SK-N-SH (cell line): ENCODE results near the gene CUL1. TPM values are rescaled to one million over a fixed set of nuclear protein-coding genes. Genes with fewer than 3 reads are reported as not detected.

Experiments
- CTCF ChIA-PET: fragments of 300-600, 350-600 bp; formaldehyde crosslinking; extraction: SDS; loops from one replicate; lab custom pipeline; 2021; lab: Yijun Ruan, JAX
- POLR2A ChIA-PET: fragments of 350-600 bp; sonication (Branson Sonifier 250); formaldehyde crosslinking; extraction: SDS; loops from one replicate; lab custom pipeline; 2020; ENCODE audit warnings: antibody characterized with exemption, inconsistent platforms; lab: Yijun Ruan, JAX
- DNase-seq: peaks from one replicate; pipeline ENCODE4 v3.0.0; 2012
- H2AFZ ChIP-seq: fragments of 200-600 bp; sonication (generic); 2 replicates; pipeline ENCODE4 v1.8.1; 2016; ENCODE audit warnings: antibody characterized with exemption, mild to moderate bottlenecking, low read depth
- H3F3A ChIP-seq: fragments of 200-600 bp; sonication (generic); replicated peaks from 2 replicates; pipeline ENCODE3; 2016; ENCODE audit warnings: antibody characterized with exemption, mild to moderate bottlenecking; ENCODE audit not compliant: insufficient read depth
- H3K27ac ChIP-seq, 2 experiments: fragments of 200-500 bp in 1 of 2; fragments of 200-600 bp in 1 of 2; sonication (Bioruptor generic) in 1 of 2; sonication (generic), shearing (Covaris generic) in 1 of 2; 2 replicates each; pipeline versions ENCODE4 v1.5.1 to v1.6.1; 2014 to 2016; ENCODE audit warnings: low read depth in 2 of 2, inconsistent platforms in 1 of 2, low read length in 1 of 2, mild to moderate bottlenecking in 1 of 2, mixed read lengths in 1 of 2
- H3K27me3 ChIP-seq: fragments of 200-600 bp; sonication (generic), shearing (Covaris generic); 2 replicates; pipeline ENCODE4 v1.6.1; 2016; ENCODE audit warnings: mixed run types; ENCODE audit not compliant: insufficient read depth
- H3K36me3 ChIP-seq, 2 experiments: fragments of 200-500 bp in 1 of 2; fragments of 200-600 bp in 1 of 2; sonication (Bioruptor generic) in 1 of 2; sonication (generic) in 1 of 2; replicated peaks in 1 of 2; 2 replicates each; pipeline versions ENCODE3 to v1.5.1; 2014 to 2016; ENCODE audit warnings: low read length in 1 of 2, mild to moderate bottlenecking in 1 of 2; ENCODE audit not compliant: insufficient read depth in 2 of 2, control insufficient read depth in 1 of 2
- H3K4me1 ChIP-seq, 2 experiments: fragments of 200-500 bp in 1 of 2; fragments of 200-600 bp in 1 of 2; sonication (Bioruptor generic) in 1 of 2; sonication (generic), shearing (Covaris generic) in 1 of 2; 2 replicates each; pipeline versions ENCODE4 v1.5.1 to v1.6.1; 2014 to 2016; ENCODE audit warnings: low read depth in 1 of 2, low read length in 1 of 2, mixed run types in 1 of 2; ENCODE audit not compliant: insufficient read depth in 2 of 2, control insufficient read depth in 1 of 2
- H3K4me2 ChIP-seq: fragments of 200-600 bp; sonication (generic), shearing (Covaris generic); 2 replicates; pipeline ENCODE4 v1.6.1; 2017; ENCODE audit warnings: mixed run types
- H3K4me3 ChIP-seq, 2 experiments: fragments of 200-500 bp in 1 of 2; fragments of 200-600 bp in 1 of 2; sonication (Bioruptor generic) in 1 of 2; sonication (generic), shearing (Covaris generic) in 1 of 2; 2 replicates each; pipeline versions ENCODE4 v1.5.1 to v1.8.1; 2014 to 2016; ENCODE audit warnings: low read depth in 2 of 2, inconsistent platforms in 1 of 2, low read length in 1 of 2, mild to moderate bottlenecking in 1 of 2, mixed read lengths in 1 of 2, moderate library complexity in 1 of 2
- H3K79me2 ChIP-seq: fragments of 200-600 bp; sonication (generic); 2 replicates; pipeline ENCODE4 v1.8.1; 2017; ENCODE audit warnings: mild to moderate bottlenecking; ENCODE audit not compliant: insufficient read depth
- H3K9ac ChIP-seq: fragments of 200-600 bp; sonication (generic); 2 replicates; pipeline ENCODE4 v1.6.1; 2017; ENCODE audit warnings: mixed run types
- H3K9me2 ChIP-seq: fragments of 200-600 bp; sonication (generic); 2 replicates; pipeline ENCODE4 v1.6.1; 2017; ENCODE audit warnings: mixed run types
- H3K9me3 ChIP-seq: fragments of 200-600 bp; sonication (generic); 2 replicates; pipeline ENCODE4 v1.6.1; 2017; ENCODE audit warnings: mixed run types, mild to moderate bottlenecking, moderate library complexity
- H4K20me1 ChIP-seq: fragments of 200-600 bp; sonication (generic); 2 replicates; pipeline ENCODE4 v1.6.1; 2017; ENCODE audit warnings: mild to moderate bottlenecking, mixed run types; ENCODE audit not compliant: insufficient read depth
- CHD2 ChIP-seq: fragments of 150-350 bp; IDR thresholded peaks from 2 replicates; pipeline ENCODE4 v1.6.1; 2018; ENCODE audit warnings: low read length; ENCODE audit not compliant: partially characterized antibody
- EP300 ChIP-seq, 2 experiments: IDR thresholded peaks; 2 replicates each; pipeline versions ENCODE4 v1.4.0 to v1.6.1; 2012; ENCODE audit warnings: borderline replicate concordance in 1 of 2, low read depth in 1 of 2, low read length in 1 of 2
- FOXJ3 ChIP-seq: sonication (generic); formaldehyde crosslinking; IDR thresholded peaks from 2 replicates; pipeline ENCODE4 v1.5.1; 2020; ENCODE audit warnings: mild to moderate bottlenecking, missing genetic modification reagents
- GABPA ChIP-seq: IDR thresholded peaks from 2 replicates; pipeline ENCODE4 v1.4.0; 2012; ENCODE audit warnings: low read depth, mild to moderate bottlenecking
- GATA2 ChIP-seq: sonication (generic); formaldehyde crosslinking; IDR thresholded peaks from 2 replicates; pipeline ENCODE4 v1.5.0; 2020; ENCODE audit warnings: mild to moderate bottlenecking, missing genetic modification reagents
- JUND ChIP-seq: IDR thresholded peaks from 2 replicates; pipeline ENCODE4 v1.4.0; 2012
- MAX ChIP-seq: IDR thresholded peaks from 2 replicates; pipeline ENCODE4 v1.4.0; 2012; ENCODE audit warnings: low read depth
- MEF2A ChIP-seq: IDR thresholded peaks from 2 replicates; pipeline ENCODE4 v1.4.0; 2012; ENCODE audit warnings: low read depth, borderline replicate concordance
- MXI1 ChIP-seq: IDR thresholded peaks from 2 replicates; pipeline ENCODE4 v1.6.1; 2012; ENCODE audit warnings: mild to moderate bottlenecking, low read depth, low read length, improper control_type of control experiment
- NFIC ChIP-seq: IDR thresholded peaks from 2 replicates; pipeline ENCODE4 v1.4.0; 2012; ENCODE audit warnings: borderline replicate concordance
- POLR2AphosphoS5 ChIP-seq: IDR thresholded peaks from 2 replicates; pipeline ENCODE4 v1.6.1; 2012; ENCODE audit warnings: low read depth, low read length
- REST ChIP-seq: IDR thresholded peaks from 2 replicates; pipeline ENCODE4 v1.6.1; 2012; ENCODE audit warnings: mild to moderate bottlenecking, low read depth, low read length, moderate library complexity
- RXRA ChIP-seq: IDR thresholded peaks from 2 replicates; pipeline ENCODE4 v1.4.0; 2012; ENCODE audit warnings: low read depth, mild to moderate bottlenecking, borderline replicate concordance
- SIN3A ChIP-seq: IDR thresholded peaks from 2 replicates; pipeline ENCODE4 v1.6.1; 2012; ENCODE audit warnings: low read depth, mild to moderate bottlenecking, low read length, moderate library complexity, borderline replicate concordance
- TEAD4 ChIP-seq: IDR thresholded peaks from 2 replicates; pipeline ENCODE4 v1.4.0; 2012; ENCODE audit warnings: mild to moderate bottlenecking, borderline replicate concordance; ENCODE audit not compliant: insufficient read depth
- USF2 ChIP-seq: fragments of 150-350 bp; IDR thresholded peaks from 2 replicates; pipeline ENCODE4 v1.6.1; 2017; ENCODE audit warnings: antibody characterized with exemption, low read length, low read depth, borderline replicate concordance
- YY1 ChIP-seq: IDR thresholded peaks from 2 replicates; pipeline ENCODE4 v1.4.0; 2012; ENCODE audit warnings: low read depth, mild to moderate bottlenecking
- ZBTB33 ChIP-seq: IDR thresholded peaks from 2 replicates; pipeline ENCODE4 v1.4.0; 2012; ENCODE audit warnings: low read depth, borderline replicate concordance
- WGBS: methylation state at CpG from one replicate; pipeline ENCODE4 v1.1.6; 2017; ENCODE audit warnings: low lambda C conversion rate; 5-methylcytosine and 5-hydroxymethylcytosine counted together
- polyA plus RNA-seq, 3 experiments: library from polyadenylated mRNA; depleted of rRNA; stranded (reverse); fragments of >200 nt; gene quantifications; 2 replicates each; pipeline ENCODE4 v1.2.3, GENCODE V29; 2012

The CUL1 gene
- polyA plus RNA-seq, 1 of the 3 experiments (the other 2 are of a cell fraction) = 45.2 TPM

- Histone ChIP-seq H3F3A (peaks cover 41% of the 10 kb centered on the region), H3K9me3 (no peaks in the 10 kb centered on the region), H3K27ac (no peak overlapping the region), H3K9ac (no peak overlapping the region), H3K4me2 (no peak overlapping the region), H3K9me2 (no peaks in the 10 kb centered on the region; the same call in 1 of the 2 replicates), H3K36me3 (peaks cover 68 to 78% of the 10 kb centered on the region in 2 experiments), H4K20me1 (peaks cover 7% of the 10 kb centered on the region; the same call in 1 of the 2 replicates), H3K4me1 (peaks cover 5 to 29% of the 10 kb centered on the region in 2 experiments; a peak in 3 of 4 replicates), H3K27me3 (no peaks in the 10 kb centered on the region), H3K4me3 (no peak overlapping the region), H2AFZ (no peak overlapping the region), H3K79me2 (peaks cover 17% of the 10 kb centered on the region)
- CTCF ChIA-PET = interaction anchor here (1.1 to 1.7 kb wide), 2 partner anchors 86 to 193 kb away, joined by 3 read pairs; no protein-coding TSS in a partner anchor
- TF ChIP-seq SIN3A = no peak
- DNase-seq = no peak
- WGBS = 89% methylated on average over 6 of the region's 6 CpGs
- POLR2A ChIA-PET = no interaction called here
Observed at GRCh38 chr7:148770004-148770403, 71.3 kb downstream of the CUL1 start.

GRCh38 chr7:148772297-148773089, 73.8 kb downstream of the CUL1 start:
- Histone ChIP-seq H3K27ac (peak overlapping the region; percentile 58 to 84), H3K79me2 (peaks cover 32% of the 10 kb centered on the region), H3K4me1 (peaks cover 5 to 34% of the 10 kb centered on the region in 2 experiments; a peak in 3 of 4 replicates), H3K9ac (peak overlapping the region; percentile 10; the same call in 1 of the 2 replicates), H2AFZ (no peak overlapping the region), H3K4me2 (peak overlapping the region; percentile 55), H3K9me2 (no peaks in the 10 kb centered on the region), H3K9me3 (no peaks in the 10 kb centered on the region), H3K36me3 (peaks cover 65 to 72% of the 10 kb centered on the region in 2 experiments), H3F3A (peaks cover 44% of the 10 kb centered on the region), H3K27me3 (no peaks in the 10 kb centered on the region), H4K20me1 (peaks cover 7% of the 10 kb centered on the region; the same call in 1 of the 2 replicates), H3K4me3 (no peak overlapping the region)
- DNase-seq = no peak
- 25% methylated on average over 8 of the region's 8 CpGs for whole genome bisulfite sequencing
- CTCF ChIA-PET = no interaction called here
- POLR2A ChIA-PET = no interaction called here
- no peak; the same call in 1 of the 2 replicates for TF ChIP-seq RXRA
- peak; percentile 58; the same call in 1 of the 2 replicates for TF ChIP-seq NFIC
- TF ChIP-seq CHD2 = no peak
- TF ChIP-seq MEF2A = no peak
- no peak for TF ChIP-seq FOXJ3
- TF ChIP-seq REST = no peak
- peak; percentile 94 for TF ChIP-seq JUND
- TF ChIP-seq GABPA = no peak
- no peak for TF ChIP-seq MXI1
- TF ChIP-seq MAX = peak; percentile 86
- TF ChIP-seq SIN3A = peak; percentile 85; the same call in 1 of the 2 replicates
- TF ChIP-seq USF2 = no peak
- peak; percentile 66; the same call in 1 of the 2 replicates for TF ChIP-seq YY1
- TF ChIP-seq EP300 (IDR thresholded peaks at IDR 0.05; ENCODE audit: borderline replicate concordance in 1 of 2, low read depth in 1 of 2, low read length in 1 of 2) = peak in 1 of 2 experiments; percentile 80; a peak in 1 of 4 replicates
- TF ChIP-seq TEAD4 = peak; percentile 77
- TF ChIP-seq GATA2 = no peak
- TF ChIP-seq ZBTB33 = 0 out of 2 replicates have a peak, but pooled peaks have one; percentile 7
- peak; percentile 70; the same call in 1 of the 2 replicates for TF ChIP-seq POLR2AphosphoS5
